ENCODE data around the gene GTF2A2.

The GTF2A2 gene

GRCh38 chr15:59595434-59595915 is 61.8 kb downstream of the GTF2A2 start:
- no peak overlapping the region for H3K4me3 ChIP-seq (ENCODE audit: low read depth, low read length)
- H3K4me1 ChIP-seq (ENCODE audit: control insufficient read depth, insufficient read depth, low read length), result no peaks in the 10 kb centered on the region
- no peaks in the 10 kb centered on the region for H3K9me3 ChIP-seq (ENCODE audit: control insufficient read depth, insufficient read depth, low read depth, low read length)
- TF ChIP-seq ZNF114 (tag by site-specific recombination; IDR thresholded peaks at IDR 0.05), result no peak
- TF ChIP-seq ZNF837 (tag by site-specific recombination; IDR thresholded peaks at IDR 0.05), result no peak
- TF ChIP-seq EGR2 (tag by site-specific recombination; IDR thresholded peaks at IDR 0.05; ENCODE audit: low read depth), result no peak
- no peak for TF ChIP-seq ZNF132 (tag by site-specific recombination; IDR thresholded peaks at IDR 0.05; ENCODE audit: borderline replicate concordance)
- H3K36me3 ChIP-seq (ENCODE audit: control insufficient read depth in 2 of 2, insufficient read depth in 1 of 2, low read length in 2 of 2), result no peaks in the 10 kb centered on the region
- H3K27ac ChIP-seq (ENCODE audit: extremely low read depth, low read depth, low read length), result no peak overlapping the region
- ChIA-PET POLR2A (no interaction called here), CTCF (no interaction called here)

- H3K4me1 ChIP-seq (ENCODE audit: control insufficient read depth, insufficient read depth, low read length), result no peaks in the 10 kb centered on the region
- no peak overlapping the region for H3K27ac ChIP-seq (ENCODE audit: extremely low read depth, low read depth, low read length)
- CTCF ChIA-PET, result no interaction called here
These were observed 62.3 kb downstream of the GTF2A2 start for GRCh38 chr15:59594991-59595390.

More at GRCh38 chr15:59594991-59595390, 62.3 kb downstream of the GTF2A2 start:
- POLR2A ChIA-PET, result no interaction called here
- Histone ChIP-seq H3K36me3 (ENCODE audit: control insufficient read depth in 2 of 2, insufficient read depth in 1 of 2, low read length in 2 of 2) (no peaks in the 10 kb centered on the region), H3K4me3 (ENCODE audit: low read depth, low read length) (no peak overlapping the region), H3K9me3 (ENCODE audit: control insufficient read depth, insufficient read depth, low read depth, low read length) (no peaks in the 10 kb centered on the region)
- TF ChIP-seq SCRT1 (tag by site-specific recombination; IDR thresholded peaks at IDR 0.05; ENCODE audit: borderline replicate concordance) (no peak), TSHZ1 (tag by site-specific recombination; IDR thresholded peaks at IDR 0.05; ENCODE audit: borderline replicate concordance) (no peak), ZNF830 (tag by site-specific recombination; IDR thresholded peaks at IDR 0.05; ENCODE audit: low read depth) (no peak), MYNN (tag by site-specific recombination; IDR thresholded peaks at IDR 0.05; ENCODE audit: borderline replicate concordance) (no peak), ZNF26 (tag by site-specific recombination; IDR thresholded peaks at IDR 0.05) (no peak), PRDM6 (tag by site-specific recombination; IDR thresholded peaks at IDR 0.05) (no peak), YY2 (tag by site-specific recombination; IDR thresholded peaks at IDR 0.05) (no peak), ZNF488 (tag by site-specific recombination; IDR thresholded peaks at IDR 0.05) (no peak), ZNF404 (tag by site-specific recombination; IDR thresholded peaks at IDR 0.05) (no peak), ZNF768 (tag by site-specific recombination; IDR thresholded peaks at IDR 0.05) (no peak), ZBTB44 (tag by site-specific recombination; IDR thresholded peaks at IDR 0.05) (no peak), ZNF350 (tag by site-specific recombination; IDR thresholded peaks at IDR 0.05) (no peak), KLF7 (tag by site-specific recombination; IDR thresholded peaks at IDR 0.05; ENCODE audit: borderline replicate concordance) (no peak), SCRT2 (tag by site-specific recombination; IDR thresholded peaks at IDR 0.05) (no peak), BCL11A (tag by site-specific recombination; IDR thresholded peaks at IDR 0.05; ENCODE audit: low read depth) (no peak)
